ENCODE data around the gene AHCYL1. TPM values are rescaled to one million over a fixed set of nuclear protein-coding genes. Genes with fewer than 3 reads are reported as not detected.

Gene AHCYL1
- total RNA-seq, 1 experiment from 2014 or later = 92.0 TPM

DNA sequence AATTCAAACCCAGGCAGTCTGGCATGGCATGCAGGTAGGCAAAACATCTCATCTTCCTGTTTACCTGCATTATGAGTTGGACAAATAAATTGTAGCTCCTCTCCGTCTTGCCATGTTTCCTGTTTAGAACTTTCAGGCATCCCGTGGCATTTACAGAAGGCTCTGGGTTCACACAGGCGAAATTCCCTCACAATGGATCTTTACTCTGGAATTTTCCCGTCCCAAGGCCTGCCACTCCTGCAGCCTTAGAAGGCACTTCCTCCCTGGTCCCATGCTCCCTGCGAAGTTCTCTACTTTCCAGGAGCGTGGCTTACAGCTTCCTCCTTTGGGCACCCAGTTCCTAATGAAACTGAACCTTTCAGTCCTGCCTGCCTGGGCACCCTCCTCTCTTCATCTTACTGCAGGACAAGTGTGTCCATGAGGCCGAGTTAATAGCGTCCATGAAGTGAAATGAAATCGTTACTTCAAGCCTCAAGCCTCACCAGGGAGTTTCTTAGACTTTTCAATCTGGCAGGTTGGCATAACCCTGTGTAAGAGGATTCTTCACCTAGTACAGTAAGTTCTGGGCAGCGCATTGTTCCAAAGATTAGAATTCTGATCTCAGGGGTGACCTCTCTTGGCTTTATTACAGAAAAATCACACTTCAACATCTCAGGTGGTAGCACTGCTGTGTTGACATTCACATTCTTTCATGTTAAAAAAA, 36.8 kb upstream of the AHCYL1 start:
- no peak overlapping the region for H3K27ac ChIP-seq (ENCODE audit: low read depth, low read length)
- DNase-seq (ENCODE audit: low read depth, low spot score) = no peak

More for the DNA sequence above, 36.8 kb upstream of the AHCYL1 start:
- no peaks in the 10 kb centered on the region for H3K27me3 ChIP-seq (ENCODE audit: insufficient read depth, low read length)
- intact Hi-C loops (cut with micrococcal nuclease) = no loop called here
- no peak for TF ChIP-seq EZH2 (IDR thresholded peaks at IDR 0.05)
- TF ChIP-seq SRF (IDR thresholded peaks at IDR 0.05; ENCODE audit: low read depth) = no peak
- TF ChIP-seq ELF1 (IDR thresholded peaks at IDR 0.05; ENCODE audit: borderline replicate concordance, low read depth) = no peak
- no peak for TF ChIP-seq RAD21 (IDR thresholded peaks at IDR 0.05; ENCODE audit: low read depth)
- TF ChIP-seq, protein P1, sequence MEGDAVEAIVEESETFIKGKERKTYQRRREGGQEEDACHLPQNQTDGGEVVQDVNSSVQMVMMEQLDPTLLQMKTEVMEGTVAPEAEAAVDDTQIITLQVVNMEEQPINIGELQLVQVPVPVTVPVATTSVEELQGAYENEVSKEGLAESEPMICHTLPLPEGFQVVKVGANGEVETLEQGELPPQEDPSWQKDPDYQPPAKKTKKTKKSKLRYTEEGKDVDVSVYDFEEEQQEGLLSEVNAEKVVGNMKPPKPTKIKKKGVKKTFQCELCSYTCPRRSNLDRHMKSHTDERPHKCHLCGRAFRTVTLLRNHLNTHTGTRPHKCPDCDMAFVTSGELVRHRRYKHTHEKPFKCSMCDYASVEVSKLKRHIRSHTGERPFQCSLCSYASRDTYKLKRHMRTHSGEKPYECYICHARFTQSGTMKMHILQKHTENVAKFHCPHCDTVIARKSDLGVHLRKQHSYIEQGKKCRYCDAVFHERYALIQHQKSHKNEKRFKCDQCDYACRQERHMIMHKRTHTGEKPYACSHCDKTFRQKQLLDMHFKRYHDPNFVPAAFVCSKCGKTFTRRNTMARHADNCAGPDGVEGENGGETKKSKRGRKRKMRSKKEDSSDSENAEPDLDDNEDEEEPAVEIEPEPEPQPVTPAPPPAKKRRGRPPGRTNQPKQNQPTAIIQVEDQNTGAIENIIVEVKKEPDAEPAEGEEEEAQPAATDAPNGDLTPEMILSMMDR (IDR thresholded peaks at IDR 0.05 in 2 of 3, conservative IDR thresholded peaks at IDR 0.05 in 1 of 3; ENCODE audit: borderline replicate concordance in 1 of 3, insufficient read depth in 1 of 3, low read depth in 2 of 3, low read length in 2 of 3) = no peak
- TF ChIP-seq, protein P2, sequence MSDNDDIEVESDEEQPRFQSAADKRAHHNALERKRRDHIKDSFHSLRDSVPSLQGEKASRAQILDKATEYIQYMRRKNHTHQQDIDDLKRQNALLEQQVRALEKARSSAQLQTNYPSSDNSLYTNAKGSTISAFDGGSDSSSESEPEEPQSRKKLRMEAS (IDR thresholded peaks at IDR 0.05) = no peak
- TF ChIP-seq ZNF274 (IDR thresholded peaks at IDR 0.05; ENCODE audit: low read depth, low read length) = no peak
- no peak for TF ChIP-seq EGR1 (IDR thresholded peaks at IDR 0.05; ENCODE audit: low read depth)
- no peak for TF ChIP-seq EZH2phosphoT487 (IDR thresholded peaks at IDR 0.05; ENCODE audit: borderline replicate concordance)
- ChIA-PET POLR2A (no interaction called here), RAD21 (ENCODE audit: low non-redundant PET in 1 of 2, low total read pairs in 2 of 2, uncharacterized antibody in 2 of 2, unreplicated experiment in 2 of 2) (no interaction called here), CTCF (interaction anchor here (2.3 kb wide), 1 partner anchor 37 kb away, joined by 10 read pairs; the partner anchor contains the start of gene AHCYL1)
- H2AFZ ChIP-seq (ENCODE audit: low read depth, low read length, poor library complexity, severe bottlenecking) = no peak overlapping the region
- no peak overlapping the region for H3K9ac ChIP-seq (ENCODE audit: low read length)
- H3K4me3 ChIP-seq (replicated peaks in 1 of 2; ENCODE audit: low read depth in 1 of 2, low read length in 2 of 2) = no peak overlapping the region
- ATAC-seq = no peak
- H3K9me2 ChIP-seq (ENCODE audit: insufficient read depth) = no peaks in the 10 kb centered on the region
- BruUV-seq (replicated peaks) = no TSS peak
- no peaks in the 10 kb centered on the region for H4K20me1 ChIP-seq (ENCODE audit: insufficient read depth)
- H3K4me2 ChIP-seq (ENCODE audit: low read length) = no peak overlapping the region
- H3K9me3 ChIP-seq (ENCODE audit: control insufficient read depth in 1 of 2, insufficient read depth in 1 of 2, low read depth in 1 of 2, low read length in 2 of 2) = no peaks in the 10 kb centered on the region
- no peaks in the 10 kb centered on the region for H3K79me2 ChIP-seq (ENCODE audit: insufficient read depth, low read length)
- no peaks in the 10 kb centered on the region for H3K4me1 ChIP-seq (ENCODE audit: control insufficient read depth in 1 of 2, insufficient read depth in 2 of 2, low read length in 2 of 2)
- no peaks in the 10 kb centered on the region for H3K36me3 ChIP-seq (ENCODE audit: control insufficient read depth in 1 of 2, insufficient read depth in 2 of 2, low read length in 2 of 2)
